Endodermal cell (in vitro differentiated cells): ENCODE measurements around the gene SYDE1. TPM values are rescaled to one million over a fixed set of nuclear protein-coding genes. Genes with fewer than 3 reads are reported as not detected.
"Not testable (repeated sequence)": the region's sequence is repeated elsewhere in the genome, so short reads cannot be mapped to it uniquely, and the experiment has no call there.

Experiments
- DNase-seq: peaks from one replicate; pipeline ENCODE4 v3.0.0-alpha.2; 2017
- H3K27ac ChIP-seq: 2 replicates; pipeline ENCODE4 v1.5.1; 2013; ENCODE audit warnings: mild to moderate bottlenecking, low read depth, low read length, moderate library complexity
- H3K27me3 ChIP-seq: 2 replicates; pipeline ENCODE4 v1.6.1; 2013; ENCODE audit warnings: mild to moderate bottlenecking, low read length, moderate library complexity; ENCODE audit not compliant: insufficient read depth, control insufficient read depth, poor library complexity, severe bottlenecking
- H3K36me3 ChIP-seq: 2 replicates; pipeline ENCODE4 v1.7.0; 2013; ENCODE audit warnings: mild to moderate bottlenecking, low read length, moderate library complexity; ENCODE audit not compliant: control insufficient read depth, insufficient read depth
- H3K4me1 ChIP-seq: one replicate; pipeline ENCODE4 v1.7.0; 2013; ENCODE audit warnings: low read length; ENCODE audit not compliant: control insufficient read depth, insufficient read depth
- H3K4me3 ChIP-seq: 2 replicates; pipeline ENCODE4 v1.5.1; 2013; ENCODE audit warnings: mild to moderate bottlenecking, low read length, moderate library complexity
- H3K9ac ChIP-seq: 2 replicates; pipeline ENCODE4 v1.6.1; 2013; ENCODE audit warnings: mild to moderate bottlenecking, low read length, moderate library complexity; ENCODE audit not compliant: poor library complexity, severe bottlenecking; ENCODE audit errors: extremely low read depth
- H3K9me3 ChIP-seq: 2 replicates; pipeline ENCODE4 v1.6.1; 2013; ENCODE audit warnings: mild to moderate bottlenecking, low read length, moderate library complexity; ENCODE audit not compliant: control insufficient read depth
- H3K27ac Mint-ChIP-seq: 2 replicates; pipeline ENCODE4 v1.8.0; 2020; ENCODE audit warnings: mixed read lengths
- H3K27me3 Mint-ChIP-seq: 2 replicates; pipeline ENCODE4 v1.8.0; 2021; ENCODE audit warnings: mild to moderate bottlenecking, mixed read lengths; ENCODE audit not compliant: insufficient read depth
- H3K36me3 Mint-ChIP-seq: 2 replicates; pipeline ENCODE4 v1.8.0; 2020; ENCODE audit warnings: low read depth, mixed read lengths
- H3K4me1 Mint-ChIP-seq: 2 replicates; pipeline ENCODE4 v1.8.0; 2020; ENCODE audit warnings: mixed read lengths
- H3K4me3 Mint-ChIP-seq: 2 replicates; pipeline ENCODE4 v1.8.0; 2020; ENCODE audit warnings: mild to moderate bottlenecking, moderate library complexity, mixed read lengths
- H3K9me3 Mint-ChIP-seq: 2 replicates; pipeline ENCODE4 v1.8.0; 2020; ENCODE audit warnings: mild to moderate bottlenecking, mixed read lengths
- CTCF ChIP-seq: fragments of 200-600 bp; sonication (generic); conservative IDR thresholded peaks from 2 replicates; pipeline ENCODE4 v1.5.0; 2021; ENCODE audit warnings: antibody characterized with exemption, mild to moderate bottlenecking
- WGBS, 2 experiments: methylation state at CpG; one replicate each; pipeline versions ENCODE4 v1.1.5 to v1.1.7; 2013; ENCODE audit warnings: missing lambda C conversion rate in 2 of 2, mixed read lengths in 1 of 2; ENCODE audit not compliant: insufficient coverage in 1 of 2, insufficient read length in 1 of 2; 5-methylcytosine and 5-hydroxymethylcytosine counted together
- total RNA-seq, 2 donors: library from RNA; stranded (reverse); fragmentation: NEBNext Ultra II Directional in 1 of 2; extraction: Animal tissue kit (Norgen Biotek cat#: 25700) in 1 of 2; gene quantifications; 2 replicates in 1 of 2; 3 replicates in 1 of 2; pipeline ENCODE4 v1.2.1, GENCODE V29; 2021

SYDE1 gene
- total RNA-seq, 2 donors from 2014 or later, result 8.9 to 12.2 TPM

GRCh38 chr19:15093001-15093400 lies 14.2 kb upstream of the SYDE1 start:
- Mint-ChIP-seq H3K36me3 (no peaks in the 10 kb centered on the region), H3K4me3 (no peak overlapping the region), H3K27ac (no peak overlapping the region), H3K9me3 (no peaks in the 10 kb centered on the region), H3K27me3 (peaks cover 2% of the 10 kb centered on the region), H3K4me1 (no peaks in the 10 kb centered on the region)
- TF ChIP-seq CTCF, result no peak
- Histone ChIP-seq H3K4me3 (no peak overlapping the region), H3K36me3 (no peaks in the 10 kb centered on the region), H3K9ac (no peak overlapping the region), H3K9me3 (no peaks in the 10 kb centered on the region), H3K27ac (no peak overlapping the region), H3K27me3 (no peaks in the 10 kb centered on the region), H3K4me1 (no peaks in the 10 kb centered on the region)
- DNase-seq, result no peak
- 79% methylated on average over 2 of the region's 2 CpGs; no CpG with 5 or more reads in 1 of the 2 experiments for WGBS, 2 experiments

DNA sequence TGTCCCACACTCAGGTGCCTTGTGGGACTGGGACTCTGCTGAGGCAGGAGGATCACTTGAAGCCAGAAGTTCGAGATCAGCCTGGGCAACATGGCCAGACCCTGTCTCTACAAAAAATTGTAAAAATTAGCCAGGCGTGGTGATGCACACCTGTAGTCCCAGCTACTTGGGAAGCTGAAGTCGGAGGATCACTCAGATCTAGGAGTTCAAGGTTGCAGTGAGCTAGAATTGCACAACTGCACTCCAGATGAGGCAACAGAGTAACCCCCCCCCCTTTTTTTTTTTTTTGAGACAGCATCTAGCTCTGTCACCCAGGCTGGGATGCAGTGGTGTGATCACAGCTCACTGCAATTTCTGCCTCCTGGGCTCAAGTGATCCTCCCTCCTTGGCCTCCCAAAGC lies 11.0 kb upstream of the SYDE1 start:
- WGBS, 2 experiments, result 69 to 77% methylated on average over 2 to 3 of the region's 3 CpGs
- no peak for DNase-seq
- H3K27me3 Mint-ChIP-seq, result peaks cover 4% of the 10 kb centered on the region
- H3K4me3 Mint-ChIP-seq, result no peak overlapping the region
- Histone ChIP-seq H3K4me3 (no peak overlapping the region), H3K4me1 (no peaks in the 10 kb centered on the region), H3K9ac (no peak overlapping the region), H3K9me3 (no peaks in the 10 kb centered on the region), H3K27me3 (no peaks in the 10 kb centered on the region), H3K36me3 (no peaks in the 10 kb centered on the region), H3K27ac (no peak overlapping the region)
- no peaks in the 10 kb centered on the region for H3K9me3 Mint-ChIP-seq
- H3K27ac Mint-ChIP-seq, result no peak overlapping the region
- H3K36me3 Mint-ChIP-seq, result no peaks in the 10 kb centered on the region
- H3K4me1 Mint-ChIP-seq, result no peaks in the 10 kb centered on the region
- TF ChIP-seq CTCF, result no peak

GRCh38 chr19:15097980-15098379 lies 9.2 kb upstream of the SYDE1 start:
- not testable (repeated sequence) for H3K4me3 ChIP-seq, H3K4me3 Mint-ChIP-seq, H3K9me3 Mint-ChIP-seq, H3K9ac ChIP-seq, H3K27me3 ChIP-seq, H3K4me1 Mint-ChIP-seq, H3K36me3 Mint-ChIP-seq, H3K4me1 ChIP-seq, H3K27ac ChIP-seq, DNase-seq, H3K27ac Mint-ChIP-seq, H3K27me3 Mint-ChIP-seq, H3K36me3 ChIP-seq, H3K9me3 ChIP-seq
- 86 to 100% methylated on average over 4 to 6 of the region's 6 CpGs for WGBS, 2 experiments

DNA sequence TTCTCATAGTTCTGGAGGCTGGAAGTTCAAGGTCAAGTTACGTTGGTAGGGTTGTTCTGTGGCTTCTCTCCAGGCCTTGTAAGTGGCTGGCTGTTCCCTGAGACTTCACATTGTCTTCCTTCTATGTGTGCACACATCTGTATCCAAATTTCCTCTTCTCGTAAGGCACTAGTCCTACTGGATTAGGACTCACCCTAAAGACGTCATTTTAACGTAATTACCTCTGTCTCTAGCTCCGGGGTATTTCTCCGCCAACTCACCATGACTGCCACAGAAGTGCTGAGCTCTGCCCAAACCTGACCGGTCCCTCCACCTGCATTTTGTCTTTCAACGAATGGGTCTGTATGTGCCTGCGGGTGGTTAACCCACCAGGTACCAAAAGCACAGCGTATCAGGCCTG lies 8.7 kb upstream of the SYDE1 start:
- Mint-ChIP-seq H3K27ac (no peak overlapping the region), H3K9me3 (peaks cover 10% of the 10 kb centered on the region), H3K4me1 (no peaks in the 10 kb centered on the region), H3K27me3 (peaks cover 4% of the 10 kb centered on the region), H3K36me3 (no peaks in the 10 kb centered on the region), H3K4me3 (no peak overlapping the region)
- no peaks in the 10 kb centered on the region for H3K27me3 ChIP-seq
- TF ChIP-seq CTCF, result no peak
- no peaks in the 10 kb centered on the region for H3K36me3 ChIP-seq
- DNase-seq, result no peak
- no peak overlapping the region for H3K27ac ChIP-seq
- no peak overlapping the region for H3K9ac ChIP-seq
- no peaks in the 10 kb centered on the region for H3K4me1 ChIP-seq
- no peaks in the 10 kb centered on the region for H3K9me3 ChIP-seq
- 83 to 88% methylated on average over 7 to 10 of the region's 10 CpGs for WGBS, 2 experiments
- H3K4me3 ChIP-seq, result no peak overlapping the region
